K562 (cell line): ENCODE results near the gene DHDDS. TPM values are rescaled to one million over a fixed set of nuclear protein-coding genes. Genes with fewer than 3 reads are reported as not detected.
A peak's percentile ranks its signal among the peaks of the same experiment; 100 is the strongest.

Experiments
- ERF ChIP-seq: fragments of 450-650 bp; formaldehyde crosslinking; IDR thresholded peaks from 2 replicates; pipeline ENCODE4 v1.4.0; 2020; ENCODE audit warnings: mild to moderate bottlenecking, mixed read lengths
- FOXM1 ChIP-seq, 2 experiments: fragments of 450-650 bp in 1 of 2; sonication (generic) in 1 of 2; formaldehyde crosslinking in 1 of 2; IDR thresholded peaks; 2 replicates each; pipeline versions ENCODE4 v1.6.1 to v1.9.0; 2017 to 2022; ENCODE audit warnings: low read depth in 2 of 2, mild to moderate bottlenecking in 2 of 2, missing genetic modification reagents in 1 of 2, moderate library complexity in 1 of 2
- HES1 ChIP-seq: fragments of 450-650 bp; IDR thresholded peaks from 2 replicates; pipeline ENCODE4 v1.6.1; 2016; ENCODE audit warnings: low read depth, mild to moderate bottlenecking, moderate library complexity
- REST ChIP-seq, 2 experiments: fragments of 450-650 bp; formaldehyde crosslinking in 1 of 2; IDR thresholded peaks; 2 replicates each; pipeline versions ENCODE4 v1.4.0 to v1.6.1; 2014 to 2020; ENCODE audit warnings: mild to moderate bottlenecking in 2 of 2, borderline replicate concordance in 1 of 2, low read depth in 1 of 2
- SFPQ ChIP-seq: fragments of 200-400 bp; formaldehyde crosslinking; IDR thresholded peaks from 2 replicates; pipeline ENCODE4 v1.6.1; 2017; ENCODE audit warnings: mild to moderate bottlenecking, low read depth, low read length, moderate library complexity
- THRB ChIP-seq: fragments of 450-650 bp; formaldehyde crosslinking; conservative IDR thresholded peaks from 2 replicates; pipeline ENCODE4 v1.4.0; 2022; ENCODE audit warnings: mild to moderate bottlenecking, missing genetic modification characterization
- ZBTB1 ChIP-seq: sonication (generic); formaldehyde crosslinking; IDR thresholded peaks from 2 replicates; pipeline ENCODE4 v1.8.1; 2023; ENCODE audit warnings: missing genetic modification reagents, low read depth, mild to moderate bottlenecking, borderline replicate concordance
- ZEB2 ChIP-seq: fragments of 450-650 bp; IDR thresholded peaks from 2 replicates; pipeline ENCODE4 v1.6.1; 2016
- ZNF253 ChIP-seq: fragments of 250-450 bp; sonication (Bioruptor Pico); conservative IDR thresholded peaks from 2 replicates; pipeline ENCODE4 v1.6.1; 2021; ENCODE audit warnings: mild to moderate bottlenecking
- ZNF316 ChIP-seq: fragments of 450-650 bp; IDR thresholded peaks from 2 replicates; pipeline ENCODE4 v1.6.1; 2016
- ZNF41 ChIP-seq: fragments of 250-450 bp; sonication (Bioruptor Pico); conservative IDR thresholded peaks from 2 replicates; pipeline ENCODE4 v1.4.0; 2020; ENCODE audit warnings: mild to moderate bottlenecking
- ZNF75A ChIP-seq: fragments of 450-650 bp; formaldehyde crosslinking; IDR thresholded peaks from 2 replicates; pipeline ENCODE4 v1.4.0; 2020; ENCODE audit warnings: mild to moderate bottlenecking
- polyA plus RNA-seq, 8 experiments: library from polyadenylated mRNA; depleted of rRNA in 4 of 8; stranded (reverse) in 5 of 8; unstranded in 3 of 8; fragments of >200 nt; fragmentation: Nextera tagmentation in 2 of 8; fragmentation: Illumina TruSeq in 1 of 8; extraction: Ambion mirVana in 2 of 8; extraction: Trizol in 1 of 8; gene quantifications; 2 replicates each; pipeline versions ENCODE4 v1.2.1 to v1.2.3, GENCODE V29; 2011 to 2014; ENCODE audit warnings: inconsistent platforms in 1 of 8, missing spikeins in 1 of 8
- total RNA-seq, 7 experiments: library from RNA; depleted of rRNA in 6 of 7; stranded (reverse); fragments of >200 nt in 6 of 7; fragmentation: Illumina TruSeq in 2 of 7; extraction: Trizol in 2 of 7; gene quantifications; 2 replicates each; pipeline versions ENCODE4 v1.2.1 to v1.2.3, GENCODE V29; 2011 to 2021; ENCODE audit warnings: low replicate concordance in 1 of 7
- TF ChIP-seq, protein P1 (sequence below): fragments of 250-450 bp; sonication (Bioruptor Pico); IDR thresholded peaks from 2 replicates; pipeline ENCODE4 v1.4.0; 2020

DHDDS gene
- total and polyA plus RNA-seq, 9 of the 15 experiments (the other 6 are each of a cell fraction or from before 2014, with no cell fraction given): 33.3 to 55.0 (median 44.3) TPM

GRCh38 chr1:26408604-26409003 is 23.5 kb upstream of the DHDDS start (continued):
- TF ChIP-seq REST (IDR thresholded peaks at IDR 0.05; ENCODE audit: borderline replicate concordance) (peak; percentile 100), REST (CRISPR knock-in tag; IDR thresholded peaks at IDR 0.05; ENCODE audit: low read depth) (peak; percentile 100), ZEB2 (no peak), ERF (0 out of 2 replicates have a peak, but pooled peaks have one; percentile 41), ZNF41 (CRISPR knock-in tag) (peak; percentile 78; the same call in 1 of the 2 replicates), ZNF316 (no peak), THRB (peak; percentile 82), HES1 (no peak), ZBTB1 (CRISPR knock-in tag) (peak; percentile 98), ZNF75A (CRISPR knock-in tag) (peak; percentile 28; the same call in 1 of the 2 replicates), FOXM1 (IDR thresholded peaks at IDR 0.05; ENCODE audit: low read depth) (no peak), FOXM1 (CRISPR knock-in tag; IDR thresholded peaks at IDR 0.05; ENCODE audit: low read depth) (peak; percentile 99), SFPQ (no peak), ZNF253 (no peak)
- TF ChIP-seq, protein P1, sequence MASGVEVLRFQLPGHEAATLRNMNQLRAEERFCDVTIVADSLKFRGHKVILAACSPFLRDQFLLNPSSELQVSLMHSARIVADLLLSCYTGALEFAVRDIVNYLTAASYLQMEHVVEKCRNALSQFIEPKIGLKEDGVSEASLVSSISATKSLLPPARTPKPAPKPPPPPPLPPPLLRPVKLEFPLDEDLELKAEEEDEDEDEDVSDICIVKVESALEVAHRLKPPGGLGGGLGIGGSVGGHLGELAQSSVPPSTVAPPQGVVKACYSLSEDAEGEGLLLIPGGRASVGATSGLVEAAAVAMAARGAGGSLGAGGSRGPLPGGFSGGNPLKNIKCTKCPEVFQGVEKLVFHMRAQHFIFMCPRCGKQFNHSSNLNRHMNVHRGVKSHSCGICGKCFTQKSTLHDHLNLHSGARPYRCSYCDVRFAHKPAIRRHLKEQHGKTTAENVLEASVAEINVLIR (CRISPR knock-in tag): peak; percentile 34; the same call in 1 of the 2 replicates
